ENCODE data around the gene RELT.
A peak's percentile ranks its signal among the peaks of the same experiment; 100 is the strongest.

Gene RELT

GRCh38 chr11:73439002-73439843 is 63.0 kb downstream of the RELT start:
- DNase-seq (ENCODE audit: low spot score) = peak; percentile 8

- no peak for DNase-seq (ENCODE audit: low spot score)
These were observed 69.8 kb downstream of the RELT start for GRCh38 chr11:73445980-73446379.

GRCh38 chr11:73446766-73447165 is 70.6 kb downstream of the RELT start:
- DNase-seq (ENCODE audit: low spot score) = no peak
